ENCODE results near the gene BTBD6. TPM values are rescaled to one million over a fixed set of nuclear protein-coding genes. Genes with fewer than 3 reads are reported as not detected.

Gene BTBD6
- total and polyA plus RNA-seq, 2 donors (not counting 3 experiments of a cell fraction or from before 2014, with no cell fraction given): 63.1 to 65.0 TPM

DNA sequence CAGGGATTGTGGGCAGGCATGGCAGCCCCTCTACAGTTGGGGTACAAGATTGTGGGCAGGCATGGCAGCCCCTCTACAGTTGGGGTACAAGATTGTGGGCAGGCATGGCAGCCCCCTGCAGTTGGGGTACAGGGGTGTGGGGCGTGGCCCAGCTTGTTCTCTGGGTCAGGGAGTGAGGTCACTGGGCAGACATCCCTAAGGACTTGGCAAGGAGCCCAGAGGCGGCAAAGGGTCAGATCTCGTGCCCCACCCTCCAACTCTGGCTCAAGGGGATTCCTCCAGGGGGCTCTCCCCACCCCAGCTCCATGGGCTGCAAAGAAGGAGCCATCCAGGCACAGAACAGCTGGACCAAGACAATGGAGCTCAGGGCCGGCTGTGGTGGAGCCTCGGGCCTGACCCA is 41.5 kb upstream of the BTBD6 start:
- Histone ChIP-seq H3K27ac (ENCODE audit: insufficient read depth, low read depth, low read length) (no peak overlapping the region), H3K9ac (replicated peaks; ENCODE audit: extremely low read depth, insufficient read depth, low read length) (no peak overlapping the region), H3K4me3 (replicated peaks in 1 of 3; ENCODE audit: insufficient read depth in 1 of 3, low read depth in 1 of 3, low read length in 3 of 3) (no peak overlapping the region), H2AFZ (ENCODE audit: low read depth, low read length) (no peak overlapping the region), H3K9me1 (replicated peaks; ENCODE audit: control insufficient read depth, extremely low read depth, insufficient read depth, low read length) (no peaks in the 10 kb centered on the region), H3K36me3 (ENCODE audit: control insufficient read depth in 2 of 2, extremely low read depth in 1 of 2, insufficient read depth in 2 of 2, low read length in 2 of 2) (peaks cover 0 to 6% of the 10 kb centered on the region in 2 experiments), H3K9me3 (replicated peaks; ENCODE audit: control insufficient read depth, insufficient read depth, low read length) (no peaks in the 10 kb centered on the region), H3K79me2 (ENCODE audit: control insufficient read depth, insufficient read depth, low read length) (no peaks in the 10 kb centered on the region), H3K4me2 (ENCODE audit: insufficient read depth, low read length) (no peak overlapping the region), H3K27me3 (ENCODE audit: control insufficient read depth in 2 of 2, insufficient read depth in 2 of 2, low read length in 2 of 2) (no peaks in the 10 kb centered on the region), H3K4me1 (ENCODE audit: control insufficient read depth, extremely low read depth, insufficient read depth, low read length) (peaks cover 2% of the 10 kb centered on the region), H4K20me1 (replicated peaks; ENCODE audit: control insufficient read depth, extremely low read depth, insufficient read depth, low read length) (no peaks in the 10 kb centered on the region)
- TF ChIP-seq, protein P1, sequence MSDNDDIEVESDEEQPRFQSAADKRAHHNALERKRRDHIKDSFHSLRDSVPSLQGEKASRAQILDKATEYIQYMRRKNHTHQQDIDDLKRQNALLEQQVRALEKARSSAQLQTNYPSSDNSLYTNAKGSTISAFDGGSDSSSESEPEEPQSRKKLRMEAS (IDR thresholded peaks at IDR 0.05; ENCODE audit: insufficient read depth, insufficient read length): no peak
- no peak for TF ChIP-seq EZH2 (IDR thresholded peaks at IDR 0.05; ENCODE audit: borderline replicate concordance, low read depth, low read length, severe bottlenecking)
- no peak for TF ChIP-seq GATA2 (IDR thresholded peaks at IDR 0.05; ENCODE audit: insufficient read depth, insufficient read length, low read depth, low read length)
- TF ChIP-seq MYC (IDR thresholded peaks at IDR 0.05; ENCODE audit: low read depth, low read length): no peak
- TF ChIP-seq, protein P2, sequence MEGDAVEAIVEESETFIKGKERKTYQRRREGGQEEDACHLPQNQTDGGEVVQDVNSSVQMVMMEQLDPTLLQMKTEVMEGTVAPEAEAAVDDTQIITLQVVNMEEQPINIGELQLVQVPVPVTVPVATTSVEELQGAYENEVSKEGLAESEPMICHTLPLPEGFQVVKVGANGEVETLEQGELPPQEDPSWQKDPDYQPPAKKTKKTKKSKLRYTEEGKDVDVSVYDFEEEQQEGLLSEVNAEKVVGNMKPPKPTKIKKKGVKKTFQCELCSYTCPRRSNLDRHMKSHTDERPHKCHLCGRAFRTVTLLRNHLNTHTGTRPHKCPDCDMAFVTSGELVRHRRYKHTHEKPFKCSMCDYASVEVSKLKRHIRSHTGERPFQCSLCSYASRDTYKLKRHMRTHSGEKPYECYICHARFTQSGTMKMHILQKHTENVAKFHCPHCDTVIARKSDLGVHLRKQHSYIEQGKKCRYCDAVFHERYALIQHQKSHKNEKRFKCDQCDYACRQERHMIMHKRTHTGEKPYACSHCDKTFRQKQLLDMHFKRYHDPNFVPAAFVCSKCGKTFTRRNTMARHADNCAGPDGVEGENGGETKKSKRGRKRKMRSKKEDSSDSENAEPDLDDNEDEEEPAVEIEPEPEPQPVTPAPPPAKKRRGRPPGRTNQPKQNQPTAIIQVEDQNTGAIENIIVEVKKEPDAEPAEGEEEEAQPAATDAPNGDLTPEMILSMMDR (IDR thresholded peaks at IDR 0.05; ENCODE audit: extremely low read depth in 1 of 2, insufficient read depth in 1 of 2, low read depth in 1 of 2, low read length in 2 of 2): no peak
- POLR2A ChIA-PET: no interaction called here
- no TSS peak for BruUV-seq (replicated peaks)
- DNase-seq (ENCODE audit: low read depth, low spot score): no peak
- CTCF ChIA-PET: interaction anchor here (1.1 to 1.9 kb wide), 4 partner anchors 25 to 145 kb away, joined by 3 to 13 read pairs (median 6); partner anchors contain the start of gene BTBD6
- intact Hi-C loops (cut with micrococcal nuclease) (loop anchor here (10.0 kb wide), 1 partner anchor 48 kb away; no protein-coding TSS in a partner anchor), dilution Hi-C loops (cut with MboI; ENCODE audit: extremely low pct_ligation_motif_present, low sequenced_read_pairs) (no loop called here)
- FAIRE-seq: no peak
